Neural crest cell (in vitro differentiated cells): Measurements from ENCODE around the gene CNBP. TPM values are rescaled to one million over a fixed set of nuclear protein-coding genes. Genes with fewer than 3 reads are reported as not detected.
A peak's percentile ranks its signal among the peaks of the same experiment; 100 is the strongest.

ENCODE experiments used
- DNase-seq: peaks from one replicate; pipeline ENCODE4 v3.0.0; 2021; ENCODE audit warnings: low read depth, mixed read lengths, low spot score
- H3K27ac Mint-ChIP-seq: one replicate; pipeline ENCODE4 v1.8.0; 2021; ENCODE audit warnings: mild to moderate bottlenecking, mixed read lengths; ENCODE audit not compliant: unreplicated experiment
- H3K27me3 Mint-ChIP-seq: 2 replicates; pipeline ENCODE4 v1.8.0; 2021; ENCODE audit warnings: low read depth, mild to moderate bottlenecking, mixed read lengths
- H3K36me3 Mint-ChIP-seq: 2 replicates; pipeline ENCODE4 v1.8.0; 2021; ENCODE audit warnings: low read depth, mild to moderate bottlenecking, mixed read lengths
- H3K4me1 Mint-ChIP-seq: 2 replicates; pipeline ENCODE4 v1.8.0; 2021; ENCODE audit warnings: mixed read lengths
- H3K4me3 Mint-ChIP-seq: one replicate; pipeline ENCODE4 v1.8.0; 2021; ENCODE audit warnings: mild to moderate bottlenecking, mixed read lengths
- H3K9me3 Mint-ChIP-seq: 2 replicates; pipeline ENCODE4 v1.8.0; 2021; ENCODE audit warnings: mixed read lengths
- CTCF ChIP-seq: fragments of 200-600 bp; sonication (generic); conservative IDR thresholded peaks from 2 replicates; pipeline ENCODE4 v1.5.0; 2021; ENCODE audit warnings: antibody characterized with exemption, mild to moderate bottlenecking
- total RNA-seq: library from RNA; stranded (reverse); gene quantifications from 2 replicates; pipeline ENCODE4 v1.2.1, GENCODE V29; 2021

CNBP gene
- total RNA-seq, 1 donor from 2014 or later: 319 TPM

- Mint-ChIP-seq H3K27me3 (no peaks in the 10 kb centered on the region), H3K27ac (no peak overlapping the region), H3K4me3 (no peak overlapping the region), H3K4me1 (no peaks in the 10 kb centered on the region), H3K9me3 (no peaks in the 10 kb centered on the region), H3K36me3 (peaks cover 3% of the 10 kb centered on the region)
- no peak for TF ChIP-seq CTCF
- no peak for DNase-seq
Measured at GRCh38 chr3:129132097-129132866, 51.4 kb downstream of the CNBP start.

GRCh38 chr3:129131465-129132088 lies 52.1 kb downstream of the CNBP start:
- DNase-seq: no peak
- Mint-ChIP-seq H3K27ac (no peak overlapping the region), H3K36me3 (peaks cover 3% of the 10 kb centered on the region), H3K4me3 (no peak overlapping the region), H3K9me3 (no peaks in the 10 kb centered on the region), H3K27me3 (no peaks in the 10 kb centered on the region), H3K4me1 (no peaks in the 10 kb centered on the region)
- no peak for TF ChIP-seq CTCF

DNA sequence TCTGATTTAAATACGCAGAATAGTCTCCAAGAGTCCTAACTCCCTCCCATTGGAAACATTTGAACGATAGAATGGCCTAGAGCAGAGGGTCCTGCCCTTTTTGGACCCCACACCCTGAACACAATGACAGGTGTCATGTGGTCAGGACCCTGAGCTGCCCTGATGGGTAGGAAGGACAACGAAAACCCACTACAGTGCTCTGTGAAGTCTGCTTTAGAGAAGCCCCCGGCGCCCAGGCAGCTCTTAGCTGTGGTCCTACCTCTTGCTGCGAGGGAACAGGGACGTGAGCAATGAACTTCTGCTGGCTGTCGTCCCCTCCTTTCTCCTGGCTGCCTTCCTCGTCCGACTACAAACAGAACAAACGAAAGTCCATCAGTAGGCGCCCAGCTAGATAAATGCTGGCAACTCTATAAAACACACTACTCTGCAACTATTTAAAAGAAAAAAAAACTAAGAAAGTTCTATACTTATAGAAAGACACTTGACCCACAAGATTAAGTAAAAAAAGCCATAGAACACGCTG lies 53.3 kb downstream of the CNBP start:
- Mint-ChIP-seq H3K4me1 (no peaks in the 10 kb centered on the region), H3K36me3 (peaks cover 3% of the 10 kb centered on the region), H3K4me3 (no peak overlapping the region), H3K27me3 (no peaks in the 10 kb centered on the region), H3K27ac (no peak overlapping the region), H3K9me3 (no peaks in the 10 kb centered on the region)
- no peak for DNase-seq
- no peak for TF ChIP-seq CTCF

- H3K27ac Mint-ChIP-seq: no peak overlapping the region
- H3K4me1 Mint-ChIP-seq: no peaks in the 10 kb centered on the region
- no peaks in the 10 kb centered on the region for H3K36me3 Mint-ChIP-seq
- no peak for TF ChIP-seq CTCF
- H3K27me3 Mint-ChIP-seq: no peaks in the 10 kb centered on the region
- no peak overlapping the region for H3K4me3 Mint-ChIP-seq
- H3K9me3 Mint-ChIP-seq: no peaks in the 10 kb centered on the region
- DNase-seq: no peak
Measured at GRCh38 chr3:129128357-129129155, 55.1 kb downstream of the CNBP start.

DNA sequence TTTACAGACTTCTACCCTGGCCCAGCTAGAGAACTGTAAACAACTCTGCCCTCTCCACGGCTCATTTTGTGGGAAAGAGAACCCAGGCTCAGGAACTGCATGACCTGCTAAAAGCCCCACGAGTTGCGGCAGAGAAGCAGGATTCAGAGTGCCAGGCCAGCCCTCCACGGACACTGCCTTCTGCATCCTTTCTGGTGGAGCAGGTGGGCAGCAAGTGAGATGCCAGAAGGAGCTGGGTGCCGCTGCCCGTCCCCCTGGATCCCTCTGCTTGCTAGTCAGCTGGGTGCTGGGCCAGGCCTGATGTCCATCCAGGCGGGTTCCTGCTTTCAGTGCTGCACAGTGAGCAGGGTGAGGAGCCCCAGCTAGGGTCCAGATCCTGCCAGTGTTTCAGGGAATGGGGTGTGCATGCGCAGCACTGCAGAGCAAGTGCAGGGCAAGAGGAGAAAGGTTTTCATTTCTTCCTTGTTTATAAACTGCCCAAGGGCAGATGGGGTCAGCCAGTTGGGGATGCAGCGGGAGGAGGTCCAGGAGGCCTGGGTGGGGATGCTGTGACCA lies 56.9 kb downstream of the CNBP start:
- no peaks in the 10 kb centered on the region for H3K36me3 Mint-ChIP-seq
- peak overlapping the region; percentile 1 for H3K4me3 Mint-ChIP-seq
- no peak for DNase-seq
- H3K9me3 Mint-ChIP-seq: no peaks in the 10 kb centered on the region
- H3K27ac Mint-ChIP-seq: no peak overlapping the region
- peaks cover 4% of the 10 kb centered on the region for H3K4me1 Mint-ChIP-seq
- TF ChIP-seq CTCF: no peak
- H3K27me3 Mint-ChIP-seq: no peaks in the 10 kb centered on the region
